K562 (cell line): ENCODE data around the gene CSNK1D. TPM values are rescaled to one million over a fixed set of nuclear protein-coding genes. Genes with fewer than 3 reads are reported as not detected.

Source experiments
- ATAC-seq: fragments of 200-7000 bp; cut with Tn5 transposase; 3 replicates; pipeline ENCODE4 v1.9.1; 2020; ENCODE audit warnings: moderate library complexity
- BruUV-seq: library from RNA; stranded (reverse); fragments of 400-500 nt; replicated peaks from 2 replicates; lab custom pipeline; 2021; lab: Mats Ljungman, UMichigan
- CTCF ChIA-PET: fragments of 300-600 bp; formaldehyde crosslinking; extraction: SDS; loops from one replicate; lab custom pipeline; 2021; ENCODE audit warnings: low intra/inter-chr PET ratio; lab: Yijun Ruan, JAX
- POLR2A ChIA-PET: fragments of 300-600, 350-650 bp; sonication (Branson Sonifier 250); formaldehyde crosslinking; extraction: SDS; loops from one replicate; lab custom pipeline; 2021; ENCODE audit warnings: antibody characterized with exemption, inconsistent platforms; lab: Yijun Ruan, JAX
- DNase-seq, 4 experiments: peaks; one replicate each; pipeline versions ENCODE4 v3.0.0 to v3.0.0-alpha.2; 2011 to 2018; ENCODE audit warnings: low spot score in 3 of 4, mixed read lengths in 3 of 4; ENCODE audit errors: extremely low read depth in 1 of 4
- FAIRE-seq: peaks from 2 replicates; lab custom pipeline; 2011; peaks lifted over from hg19 to GRCh38; lab: Jason Lieb, UNC
- H2AFZ ChIP-seq: 2 replicates; pipeline ENCODE4 v1.6.0; 2011; ENCODE audit warnings: low read depth, low read length, control low read depth, inconsistent platforms
- H3K27ac ChIP-seq: fragments of 200-600 bp; 3 replicates; pipeline ENCODE4 v1.8.0; 2011; ENCODE audit warnings: low read depth, mild to moderate bottlenecking, control low read depth, inconsistent platforms, low read length, moderate library complexity, mixed read lengths; ENCODE audit errors: extremely low read depth
- H3K27me3 ChIP-seq, 2 experiments: fragments of 300-600 bp in 1 of 2; 2 replicates in 1 of 2; 3 replicates in 1 of 2; pipeline versions ENCODE4 v1.6.0 to v1.8.0; 2011; ENCODE audit warnings: inconsistent platforms in 2 of 2, low read length in 2 of 2, mild to moderate bottlenecking in 1 of 2, mixed read lengths in 1 of 2, moderate library complexity in 1 of 2; ENCODE audit not compliant: control insufficient read depth in 2 of 2, insufficient read depth in 2 of 2
- H3K36me3 ChIP-seq: fragments of 300-600 bp; 3 replicates; pipeline ENCODE4 v1.8.0; 2011; ENCODE audit warnings: mild to moderate bottlenecking, low read length, inconsistent platforms; ENCODE audit not compliant: control insufficient read depth, insufficient read depth
- H3K4me1 ChIP-seq, 2 experiments: fragments of 200-600 bp in 1 of 2; replicated peaks in 1 of 2; 2 replicates in 1 of 2; 3 replicates in 1 of 2; pipeline versions ENCODE4 v1.5.1 to v1.8.0; 2011; ENCODE audit warnings: inconsistent platforms in 2 of 2, low read length in 2 of 2, mild to moderate bottlenecking in 1 of 2, mixed read lengths in 1 of 2, moderate library complexity in 1 of 2; ENCODE audit not compliant: control insufficient read depth in 2 of 2, insufficient read depth in 2 of 2
- H3K4me2 ChIP-seq: 2 replicates; pipeline ENCODE4 v1.6.1; 2011; ENCODE audit warnings: low read length, control low read depth, inconsistent platforms, mixed read lengths; ENCODE audit not compliant: insufficient read depth
- H3K4me3 ChIP-seq: fragments of 200-600 bp; sonication (generic), shearing (Covaris generic); 2 replicates; pipeline ENCODE4 v1.5.1; 2016; ENCODE audit warnings: control low read depth, inconsistent platforms
- H3K79me2 ChIP-seq: fragments of 200-600 bp; 3 replicates; pipeline ENCODE4 v1.8.0; 2011; ENCODE audit warnings: low read length, inconsistent platforms; ENCODE audit not compliant: control insufficient read depth, insufficient read depth
- H3K9ac ChIP-seq, 2 experiments: 2 replicates each; pipeline versions ENCODE4 v1.6.0 to v1.6.1; 2011; ENCODE audit warnings: low read depth in 2 of 2, low read length in 2 of 2, control low read depth in 1 of 2, inconsistent platforms in 1 of 2, mild to moderate bottlenecking in 1 of 2, mixed read lengths in 1 of 2; ENCODE audit not compliant: insufficient read depth in 1 of 2
- H3K9me1 ChIP-seq: one replicate; pipeline ENCODE4 v1.6.0; 2011; ENCODE audit warnings: inconsistent platforms, mild to moderate bottlenecking, low read length, moderate library complexity; ENCODE audit not compliant: control insufficient read depth, insufficient read depth
- H3K9me3 ChIP-seq: replicated peaks from 2 replicates; pipeline ENCODE4 v1.5.1; 2011; ENCODE audit warnings: low read depth, low read length, inconsistent platforms; ENCODE audit not compliant: control insufficient read depth, insufficient read depth
- H4K20me1 ChIP-seq: replicated peaks from 2 replicates; pipeline ENCODE4 v1.6.1; 2011; ENCODE audit warnings: low read length, inconsistent platforms, mixed read lengths; ENCODE audit not compliant: control insufficient read depth, insufficient read depth
- C11orf30 ChIP-seq: fragments of 450-650 bp; IDR thresholded peaks from 2 replicates; pipeline ENCODE4 v1.6.1; 2016; ENCODE audit warnings: low read depth, mild to moderate bottlenecking
- DPF2 ChIP-seq: fragments of 450-650 bp; IDR thresholded peaks from 2 replicates; pipeline ENCODE4 v1.6.1; 2016
- EGR1 ChIP-seq: fragments of 450-650 bp; conservative IDR thresholded peaks from 2 replicates; pipeline ENCODE4 v1.6.1; 2017; ENCODE audit warnings: mild to moderate bottlenecking
- JUNB ChIP-seq: fragments of 450-650 bp; formaldehyde crosslinking; conservative IDR thresholded peaks from 2 replicates; pipeline ENCODE4 v1.4.0; 2020; ENCODE audit warnings: mild to moderate bottlenecking
- JUND ChIP-seq, 2 experiments: IDR thresholded peaks; 2 replicates in 1 of 2; 3 replicates in 1 of 2; pipeline ENCODE4 v1.6.1; 2011; ENCODE audit warnings: borderline replicate concordance in 2 of 2, low read depth in 2 of 2, low read length in 2 of 2, improper control_type of control experiment in 1 of 2, missing biosample characterization in 1 of 2, missing genetic modification characterization in 1 of 2, missing genetic modification reagents in 1 of 2
- MTA3 ChIP-seq: fragments of 450-650 bp; formaldehyde crosslinking; IDR thresholded peaks from 2 replicates; pipeline ENCODE4 v1.6.1; 2017; ENCODE audit warnings: mild to moderate bottlenecking, borderline replicate concordance
- ZNF444 ChIP-seq: fragments of 250-450 bp; sonication (Bioruptor Pico); IDR thresholded peaks from 2 replicates; pipeline ENCODE4 v1.4.0; 2020; ENCODE audit warnings: mild to moderate bottlenecking, moderate library complexity
- WGBS: fragments of 100-300 bp; shearing (Covaris generic); methylation state at CpG from one replicate; pipeline ENCODE4 v1.1.6; 2016; ENCODE audit warnings: low coverage, mixed read lengths; ENCODE audit not compliant: insufficient coverage; ENCODE audit errors: missing lambda C conversion rate; 5-methylcytosine and 5-hydroxymethylcytosine counted together
- in situ Hi-C: fragments of 300-500 bp; cut with MboI; formaldehyde crosslinking; loops from 4 replicates; pipeline ENCODE4 v1.15.0; 2018; ENCODE audit warnings: inconsistent platforms, mixed read lengths
- intact Hi-C: fragments of 100-400 bp; cut with micrococcal nuclease; formaldehyde crosslinking; loops from 2 replicates; pipeline ENCODE4 v1.14.2; 2022
- polyA plus RNA-seq, 8 experiments: library from polyadenylated mRNA; depleted of rRNA in 4 of 8; stranded (reverse) in 5 of 8; unstranded in 3 of 8; fragments of >200 nt; fragmentation: Nextera tagmentation in 2 of 8; fragmentation: Illumina TruSeq in 1 of 8; extraction: Ambion mirVana in 2 of 8; extraction: Trizol in 1 of 8; gene quantifications; 2 replicates each; pipeline versions ENCODE4 v1.2.1 to v1.2.3, GENCODE V29; 2011 to 2014; ENCODE audit warnings: inconsistent platforms in 1 of 8, missing spikeins in 1 of 8
- total RNA-seq, 7 experiments: library from RNA; depleted of rRNA in 6 of 7; stranded (reverse); fragments of >200 nt in 6 of 7; fragmentation: Illumina TruSeq in 2 of 7; extraction: Trizol in 2 of 7; gene quantifications; 2 replicates each; pipeline versions ENCODE4 v1.2.1 to v1.2.3, GENCODE V29; 2011 to 2021; ENCODE audit warnings: low replicate concordance in 1 of 7
- TF ChIP-seq, protein P1 (sequence below): IDR thresholded peaks from 3 replicates; pipeline ENCODE4 v1.6.1; 2011; ENCODE audit warnings: borderline replicate concordance, mild to moderate bottlenecking; ENCODE audit not compliant: insufficient read length, insufficient read depth
- TF ChIP-seq, protein P2 (sequence below), 2 experiments: fragments of 150-350 bp in 1 of 2; IDR thresholded peaks; 2 replicates each; pipeline ENCODE4 v1.6.1; 2012 to 2016; ENCODE audit warnings: low read depth in 2 of 2, low read length in 2 of 2, mild to moderate bottlenecking in 1 of 2, moderate library complexity in 1 of 2
- TF ChIP-seq, protein P3 (sequence below): fragments of 450-650 bp; IDR thresholded peaks from 2 replicates; pipeline ENCODE4 v1.6.1; 2017; ENCODE audit warnings: antibody characterized with exemption, mild to moderate bottlenecking

The CSNK1D gene
- total and polyA plus RNA-seq, 9 of the 15 experiments (the other 6 are each of a cell fraction or from before 2014, with no cell fraction given): 6.5 to 133 (median 41.3) TPM

DNA sequence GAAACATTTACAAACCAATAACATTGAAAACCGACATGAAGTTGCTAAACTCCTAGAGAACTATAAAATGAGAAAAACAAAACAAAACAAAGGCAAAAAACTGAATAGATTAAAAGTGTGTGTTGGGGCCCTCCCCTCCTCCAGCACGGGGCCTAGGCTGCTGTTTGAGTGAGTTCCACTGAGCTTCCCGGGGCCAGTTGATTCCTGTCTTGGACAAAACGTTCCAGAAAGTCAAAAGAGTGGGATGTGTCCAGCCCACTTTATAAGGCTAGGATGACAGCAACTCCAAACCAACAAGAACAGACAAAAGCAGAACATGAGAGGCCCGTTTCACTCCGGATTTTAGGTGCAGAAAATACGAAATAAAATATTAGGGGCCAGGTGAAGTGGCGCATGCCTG is 11.6 kb upstream of the CSNK1D start (continued):
- TF ChIP-seq, protein P1, sequence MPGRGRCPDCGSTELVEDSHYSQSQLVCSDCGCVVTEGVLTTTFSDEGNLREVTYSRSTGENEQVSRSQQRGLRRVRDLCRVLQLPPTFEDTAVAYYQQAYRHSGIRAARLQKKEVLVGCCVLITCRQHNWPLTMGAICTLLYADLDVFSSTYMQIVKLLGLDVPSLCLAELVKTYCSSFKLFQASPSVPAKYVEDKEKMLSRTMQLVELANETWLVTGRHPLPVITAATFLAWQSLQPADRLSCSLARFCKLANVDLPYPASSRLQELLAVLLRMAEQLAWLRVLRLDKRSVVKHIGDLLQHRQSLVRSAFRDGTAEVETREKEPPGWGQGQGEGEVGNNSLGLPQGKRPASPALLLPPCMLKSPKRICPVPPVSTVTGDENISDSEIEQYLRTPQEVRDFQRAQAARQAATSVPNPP: no peak

DNA sequence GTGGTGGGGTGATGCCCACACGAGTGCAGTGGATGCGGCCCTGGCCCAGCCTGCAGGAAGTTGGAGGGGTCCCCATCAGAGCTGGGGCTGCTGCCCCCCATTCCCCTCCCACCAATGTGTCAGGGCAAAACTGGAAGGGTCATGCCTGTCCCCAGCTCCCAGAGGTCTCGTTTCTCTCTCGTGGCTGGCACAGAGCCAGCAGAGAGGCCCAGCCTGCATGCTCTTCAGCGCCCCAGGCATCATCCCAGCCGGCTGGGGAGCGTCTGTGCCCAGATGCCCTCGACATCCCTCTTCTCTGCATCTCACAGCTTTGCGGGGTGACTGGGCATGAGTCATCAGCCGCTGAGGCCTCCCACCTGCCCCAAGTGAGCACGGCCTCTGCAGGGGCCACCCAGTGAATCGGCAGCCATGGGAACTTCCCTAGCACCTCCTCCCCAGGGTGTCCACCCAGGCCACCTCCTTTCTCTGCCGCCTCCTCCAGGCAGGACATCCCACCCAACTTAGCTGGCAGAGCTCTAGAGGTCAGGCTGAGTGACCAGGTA is 9.8 kb upstream of the CSNK1D start:
- H3K36me3 ChIP-seq: no peaks in the 10 kb centered on the region
- no peaks in the 10 kb centered on the region for H4K20me1 ChIP-seq
- no peaks in the 10 kb centered on the region for H3K27me3 ChIP-seq
- 0 out of 2 replicates have a peak overlapping the region, but pooled peaks have one; percentile 27 for H2AFZ ChIP-seq
- 39% methylated on average over 9 of the region's 13 CpGs for WGBS
- FAIRE-seq (no peak), ATAC-seq (peak; percentile 17; the same call in 2 of the 3 replicates), DNase-seq (peak in 2 of 4 experiments; percentile 50 to 54)
- in situ Hi-C loops: no loop called here
- intact Hi-C loops: no loop called here
- no peaks in the 10 kb centered on the region for H3K9me3 ChIP-seq
- POLR2A ChIA-PET: interaction anchor here (0.6 to 1.9 kb wide), 7 partner anchors 9 to 62 kb away, joined by 3 to 11 read pairs (median 6); partner anchors contain the start of gene CSNK1D
- H3K9ac ChIP-seq: peak overlapping the region in 1 of 2 experiments; percentile 80; a peak in 2 of 4 replicates
- CTCF ChIA-PET: no interaction called here
- H3K4me3 ChIP-seq: no peak overlapping the region
- no peaks in the 10 kb centered on the region for H3K9me1 ChIP-seq
- H3K79me2 ChIP-seq: no peaks in the 10 kb centered on the region
- no peak overlapping the region for H3K4me2 ChIP-seq
- no TSS peak for BruUV-seq
- no peak overlapping the region for H3K27ac ChIP-seq
- peaks cover 21 to 53% of the 10 kb centered on the region in 2 experiments for H3K4me1 ChIP-seq
- 0 out of 2 replicates have a peak, but pooled peaks have one; percentile 14 for TF ChIP-seq EGR1
- TF ChIP-seq, protein P2, sequence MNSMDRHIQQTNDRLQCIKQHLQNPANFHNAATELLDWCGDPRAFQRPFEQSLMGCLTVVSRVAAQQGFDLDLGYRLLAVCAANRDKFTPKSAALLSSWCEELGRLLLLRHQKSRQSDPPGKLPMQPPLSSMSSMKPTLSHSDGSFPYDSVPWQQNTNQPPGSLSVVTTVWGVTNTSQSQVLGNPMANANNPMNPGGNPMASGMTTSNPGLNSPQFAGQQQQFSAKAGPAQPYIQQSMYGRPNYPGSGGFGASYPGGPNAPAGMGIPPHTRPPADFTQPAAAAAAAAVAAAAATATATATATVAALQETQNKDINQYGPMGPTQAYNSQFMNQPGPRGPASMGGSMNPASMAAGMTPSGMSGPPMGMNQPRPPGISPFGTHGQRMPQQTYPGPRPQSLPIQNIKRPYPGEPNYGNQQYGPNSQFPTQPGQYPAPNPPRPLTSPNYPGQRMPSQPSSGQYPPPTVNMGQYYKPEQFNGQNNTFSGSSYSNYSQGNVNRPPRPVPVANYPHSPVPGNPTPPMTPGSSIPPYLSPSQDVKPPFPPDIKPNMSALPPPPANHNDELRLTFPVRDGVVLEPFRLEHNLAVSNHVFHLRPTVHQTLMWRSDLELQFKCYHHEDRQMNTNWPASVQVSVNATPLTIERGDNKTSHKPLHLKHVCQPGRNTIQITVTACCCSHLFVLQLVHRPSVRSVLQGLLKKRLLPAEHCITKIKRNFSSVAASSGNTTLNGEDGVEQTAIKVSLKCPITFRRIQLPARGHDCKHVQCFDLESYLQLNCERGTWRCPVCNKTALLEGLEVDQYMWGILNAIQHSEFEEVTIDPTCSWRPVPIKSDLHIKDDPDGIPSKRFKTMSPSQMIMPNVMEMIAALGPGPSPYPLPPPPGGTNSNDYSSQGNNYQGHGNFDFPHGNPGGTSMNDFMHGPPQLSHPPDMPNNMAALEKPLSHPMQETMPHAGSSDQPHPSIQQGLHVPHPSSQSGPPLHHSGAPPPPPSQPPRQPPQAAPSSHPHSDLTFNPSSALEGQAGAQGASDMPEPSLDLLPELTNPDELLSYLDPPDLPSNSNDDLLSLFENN (IDR thresholded peaks at IDR 0.05; ENCODE audit: low read depth in 2 of 2, low read length in 2 of 2): no peak
- peak; percentile 82 for TF ChIP-seq JUND (IDR thresholded peaks at IDR 0.05; ENCODE audit: borderline replicate concordance, low read depth, low read length)
- peak; percentile 67; the same call in 2 of the 3 replicates for TF ChIP-seq JUND (tag; IDR thresholded peaks at IDR 0.05; ENCODE audit: borderline replicate concordance, low read depth, low read length)
- TF ChIP-seq DPF2: peak; percentile 67
- TF ChIP-seq, protein P3, sequence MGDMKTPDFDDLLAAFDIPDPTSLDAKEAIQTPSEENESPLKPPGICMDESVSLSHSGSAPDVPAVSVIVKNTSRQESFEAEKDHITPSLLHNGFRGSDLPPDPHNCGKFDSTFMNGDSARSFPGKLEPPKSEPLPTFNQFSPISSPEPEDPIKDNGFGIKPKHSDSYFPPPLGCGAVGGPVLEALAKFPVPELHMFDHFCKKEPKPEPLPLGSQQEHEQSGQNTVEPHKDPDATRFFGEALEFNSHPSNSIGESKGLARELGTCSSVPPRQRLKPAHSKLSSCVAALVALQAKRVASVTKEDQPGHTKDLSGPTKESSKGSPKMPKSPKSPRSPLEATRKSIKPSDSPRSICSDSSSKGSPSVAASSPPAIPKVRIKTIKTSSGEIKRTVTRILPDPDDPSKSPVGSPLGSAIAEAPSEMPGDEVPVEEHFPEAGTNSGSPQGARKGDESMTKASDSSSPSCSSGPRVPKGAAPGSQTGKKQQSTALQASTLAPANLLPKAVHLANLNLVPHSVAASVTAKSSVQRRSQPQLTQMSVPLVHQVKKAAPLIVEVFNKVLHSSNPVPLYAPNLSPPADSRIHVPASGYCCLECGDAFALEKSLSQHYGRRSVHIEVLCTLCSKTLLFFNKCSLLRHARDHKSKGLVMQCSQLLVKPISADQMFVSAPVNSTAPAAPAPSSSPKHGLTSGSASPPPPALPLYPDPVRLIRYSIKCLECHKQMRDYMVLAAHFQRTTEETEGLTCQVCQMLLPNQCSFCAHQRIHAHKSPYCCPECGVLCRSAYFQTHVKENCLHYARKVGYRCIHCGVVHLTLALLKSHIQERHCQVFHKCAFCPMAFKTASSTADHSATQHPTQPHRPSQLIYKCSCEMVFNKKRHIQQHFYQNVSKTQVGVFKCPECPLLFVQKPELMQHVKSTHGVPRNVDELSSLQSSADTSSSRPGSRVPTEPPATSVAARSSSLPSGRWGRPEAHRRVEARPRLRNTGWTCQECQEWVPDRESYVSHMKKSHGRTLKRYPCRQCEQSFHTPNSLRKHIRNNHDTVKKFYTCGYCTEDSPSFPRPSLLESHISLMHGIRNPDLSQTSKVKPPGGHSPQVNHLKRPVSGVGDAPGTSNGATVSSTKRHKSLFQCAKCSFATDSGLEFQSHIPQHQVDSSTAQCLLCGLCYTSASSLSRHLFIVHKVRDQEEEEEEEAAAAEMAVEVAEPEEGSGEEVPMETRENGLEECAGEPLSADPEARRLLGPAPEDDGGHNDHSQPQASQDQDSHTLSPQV: 0 out of 2 replicates have a peak, but pooled peaks have one; percentile 48
- TF ChIP-seq MTA3: peak; percentile 26; the same call in 1 of the 2 replicates
- TF ChIP-seq JUNB (CRISPR knock-in tag): 0 out of 2 replicates have a peak, but pooled peaks have one; percentile 46
- TF ChIP-seq ZNF444: no peak
- 0 out of 2 replicates have a peak, but pooled peaks have one; percentile 20 for TF ChIP-seq C11orf30
